K562 (cell line): ENCODE data around the gene SGK1. TPM values are rescaled to one million over a fixed set of nuclear protein-coding genes. Genes with fewer than 3 reads are reported as not detected.

Source experiments
- ARHGAP35 ChIP-seq: fragments of 450-650 bp; IDR thresholded peaks from 2 replicates; pipeline ENCODE4 v1.6.1; 2018; ENCODE audit not compliant: partially characterized antibody
- BDP1 ChIP-seq: IDR thresholded peaks from 3 replicates; pipeline ENCODE4 v1.6.1; 2011; ENCODE audit not compliant: insufficient read length, insufficient read depth
- EP400 ChIP-seq: fragments of 450-650 bp; IDR thresholded peaks from 2 replicates; pipeline ENCODE4 v1.6.1; 2017; ENCODE audit warnings: antibody characterized with exemption, mild to moderate bottlenecking, moderate library complexity
- HEY1 ChIP-seq: fragments of 250-450 bp; sonication (Bioruptor Pico); IDR thresholded peaks from 2 replicates; pipeline ENCODE4 v1.5.0; 2020; ENCODE audit warnings: mild to moderate bottlenecking, moderate library complexity, borderline replicate concordance
- HNRNPL ChIP-seq: fragments of 200-400 bp; formaldehyde crosslinking; IDR thresholded peaks from 2 replicates; pipeline ENCODE4 v1.6.1; 2017; ENCODE audit warnings: low read depth, mild to moderate bottlenecking, low read length
- ILF3 ChIP-seq: fragments of 450-650 bp; IDR thresholded peaks from 2 replicates; pipeline ENCODE4 v1.6.1; 2018; ENCODE audit warnings: antibody characterized with exemption, mild to moderate bottlenecking, moderate library complexity, borderline replicate concordance
- KDM5B ChIP-seq: fragments of 200-600 bp; sonication (generic); IDR thresholded peaks from 2 replicates; pipeline ENCODE4 v1.6.1; 2012; ENCODE audit warnings: low read depth, mild to moderate bottlenecking, moderate library complexity, low read length, control low read depth, inconsistent platforms; ENCODE audit not compliant: insufficient replicate concordance
- MTF1 ChIP-seq: fragments of 250-450 bp; sonication (Bioruptor Pico); IDR thresholded peaks from 2 replicates; pipeline ENCODE4 v1.9.0; 2021; ENCODE audit warnings: moderate library complexity, mild to moderate bottlenecking, inconsistent platforms, borderline replicate concordance
- SAP30 ChIP-seq: fragments of 200-600 bp; sonication (generic); IDR thresholded peaks from 2 replicates; pipeline ENCODE4 v1.6.1; 2012; ENCODE audit warnings: borderline replicate concordance, low read depth, mild to moderate bottlenecking, moderate library complexity, low read length, control low read depth, inconsistent platforms; ENCODE audit not compliant: insufficient read depth, poor library complexity, severe bottlenecking
- SNIP1 ChIP-seq: fragments of 450-650 bp; IDR thresholded peaks from 2 replicates; pipeline ENCODE4 v1.7.1; 2017; ENCODE audit warnings: low read depth, mild to moderate bottlenecking
- SNRNP70 ChIP-seq: fragments of 200-400 bp; formaldehyde crosslinking; optimal IDR thresholded peaks from 2 replicates; pipeline ENCODE3; 2017; ENCODE audit warnings: low read depth, low read length
- TAF15 ChIP-seq: fragments of 200-400 bp; formaldehyde crosslinking; IDR thresholded peaks from 2 replicates; pipeline ENCODE4 v1.6.1; 2017; ENCODE audit warnings: mild to moderate bottlenecking, low read depth, low read length, moderate library complexity
- TARDBP ChIP-seq: fragments of 450-650 bp; IDR thresholded peaks from 2 replicates; pipeline ENCODE4 v1.6.1; 2016
- TEAD1 ChIP-seq, 2 experiments: fragments of 450-650 bp in 1 of 2; sonication (generic) in 1 of 2; formaldehyde crosslinking; IDR thresholded peaks; 2 replicates each; pipeline versions ENCODE4 v1.4.0 to v1.8.0; 2020 to 2022; ENCODE audit warnings: mild to moderate bottlenecking in 2 of 2, missing genetic modification reagents in 1 of 2
- ZNF12 ChIP-seq: sonication (generic); formaldehyde crosslinking; IDR thresholded peaks from 2 replicates; pipeline ENCODE4 v1.4.0; 2020; ENCODE audit warnings: mild to moderate bottlenecking, missing genetic modification reagents
- ZNF274 ChIP-seq: IDR thresholded peaks from 2 replicates; pipeline ENCODE4 v1.6.1; 2011; ENCODE audit warnings: low read depth, mild to moderate bottlenecking, low read length, moderate library complexity, borderline replicate concordance
- ZNF354B ChIP-seq: fragments of 250-450 bp; sonication (Bioruptor Pico); IDR thresholded peaks from 2 replicates; pipeline ENCODE4 v1.4.0; 2020
- ZNF551 ChIP-seq: fragments of 250-450 bp; sonication (Bioruptor Pico); IDR thresholded peaks from 2 replicates; pipeline ENCODE4 v1.5.0; 2021; ENCODE audit warnings: mild to moderate bottlenecking, moderate library complexity
- ZNF586 ChIP-seq: fragments of 450-650 bp; formaldehyde crosslinking; conservative IDR thresholded peaks from 2 replicates; pipeline ENCODE4 v1.4.0; 2020; ENCODE audit warnings: mild to moderate bottlenecking, moderate library complexity
- polyA plus RNA-seq, 8 experiments: library from polyadenylated mRNA; depleted of rRNA in 4 of 8; stranded (reverse) in 5 of 8; unstranded in 3 of 8; fragments of >200 nt; fragmentation: Nextera tagmentation in 2 of 8; fragmentation: Illumina TruSeq in 1 of 8; extraction: Ambion mirVana in 2 of 8; extraction: Trizol in 1 of 8; gene quantifications; 2 replicates each; pipeline versions ENCODE4 v1.2.1 to v1.2.3, GENCODE V29; 2011 to 2014; ENCODE audit warnings: inconsistent platforms in 1 of 8, missing spikeins in 1 of 8
- total RNA-seq, 7 experiments: library from RNA; depleted of rRNA in 6 of 7; stranded (reverse); fragments of >200 nt in 6 of 7; fragmentation: Illumina TruSeq in 2 of 7; extraction: Trizol in 2 of 7; gene quantifications; 2 replicates each; pipeline versions ENCODE4 v1.2.1 to v1.2.3, GENCODE V29; 2011 to 2021; ENCODE audit warnings: low replicate concordance in 1 of 7
- TF ChIP-seq, protein P1 (sequence below): fragments of 450-650 bp; formaldehyde crosslinking; IDR thresholded peaks from 2 replicates; pipeline ENCODE4 v1.4.0; 2020; ENCODE audit warnings: mild to moderate bottlenecking, moderate library complexity
- TF ChIP-seq, protein P2 (sequence below): sonication (generic); formaldehyde crosslinking; IDR thresholded peaks from 2 replicates; pipeline ENCODE4 v1.5.0; 2020; ENCODE audit warnings: missing genetic modification reagents

The SGK1 gene
- total and polyA plus RNA-seq, 9 of the 15 experiments (the other 6 are each of a cell fraction or from before 2014, with no cell fraction given) = 3.5 to 7.2 (median 3.9) TPM

DNA sequence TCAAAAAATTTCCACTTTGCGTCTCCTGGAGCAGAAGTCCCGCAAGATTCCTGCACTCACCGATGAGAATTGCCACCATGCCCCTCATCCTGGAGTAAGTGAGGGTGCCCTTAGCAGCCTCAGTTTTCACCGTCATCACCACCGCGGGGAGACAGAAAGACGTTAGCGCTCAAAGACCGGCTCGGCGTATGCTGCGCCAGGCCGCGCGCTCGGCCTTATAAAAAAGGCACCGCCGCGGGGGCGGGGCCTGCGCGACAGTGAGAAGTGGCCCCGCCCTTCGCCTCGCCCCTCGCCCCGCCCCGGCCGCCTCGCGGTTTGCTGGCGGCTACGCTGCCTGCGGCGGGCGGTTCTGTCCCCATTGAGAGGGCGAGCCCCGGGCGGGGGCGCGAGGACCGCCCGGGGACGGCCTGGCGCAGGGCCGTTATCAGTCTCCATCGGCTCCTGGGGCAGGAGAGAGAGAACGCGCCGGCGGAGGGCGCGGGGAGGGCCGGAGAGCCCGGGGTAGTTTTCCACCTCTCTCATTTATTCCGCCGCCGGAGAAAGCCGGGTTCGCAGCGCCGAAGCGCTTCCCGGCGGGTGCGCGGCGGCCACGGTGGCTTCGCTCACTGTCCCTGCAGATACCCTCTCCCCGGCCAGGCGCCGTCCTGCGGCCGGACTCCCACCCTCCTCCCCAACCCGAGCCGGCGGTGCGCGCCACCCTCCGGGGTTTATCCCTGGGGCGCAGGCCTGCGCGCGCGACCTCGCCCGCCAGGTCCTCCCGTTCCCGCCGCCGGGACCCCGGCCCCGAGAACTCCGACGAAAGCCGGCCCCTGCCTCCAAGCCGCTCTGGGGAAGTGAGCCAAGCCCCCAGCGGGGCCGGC lies 143.0 kb downstream of the SGK1 start (continued):
- TF ChIP-seq SAP30 = peak; percentile 38
- TF ChIP-seq HEY1 = no peak
- TF ChIP-seq ZNF551 (CRISPR knock-in tag) = no peak
- no peak for TF ChIP-seq ARHGAP35
- peak in 1 of 2 experiments; percentile 56; a peak in 2 of 4 replicates for TF ChIP-seq TEAD1 (CRISPR knock-in tag; IDR thresholded peaks at IDR 0.05)
- no peak for TF ChIP-seq BDP1
- TF ChIP-seq, protein P1, sequence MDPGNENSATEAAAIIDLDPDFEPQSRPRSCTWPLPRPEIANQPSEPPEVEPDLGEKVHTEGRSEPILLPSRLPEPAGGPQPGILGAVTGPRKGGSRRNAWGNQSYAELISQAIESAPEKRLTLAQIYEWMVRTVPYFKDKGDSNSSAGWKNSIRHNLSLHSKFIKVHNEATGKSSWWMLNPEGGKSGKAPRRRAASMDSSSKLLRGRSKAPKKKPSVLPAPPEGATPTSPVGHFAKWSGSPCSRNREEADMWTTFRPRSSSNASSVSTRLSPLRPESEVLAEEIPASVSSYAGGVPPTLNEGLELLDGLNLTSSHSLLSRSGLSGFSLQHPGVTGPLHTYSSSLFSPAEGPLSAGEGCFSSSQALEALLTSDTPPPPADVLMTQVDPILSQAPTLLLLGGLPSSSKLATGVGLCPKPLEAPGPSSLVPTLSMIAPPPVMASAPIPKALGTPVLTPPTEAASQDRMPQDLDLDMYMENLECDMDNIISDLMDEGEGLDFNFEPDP (CRISPR knock-in tag) = no peak
- peak; percentile 65 for TF ChIP-seq EP400
- TF ChIP-seq SNRNP70 = no peak
- TF ChIP-seq, protein P2, sequence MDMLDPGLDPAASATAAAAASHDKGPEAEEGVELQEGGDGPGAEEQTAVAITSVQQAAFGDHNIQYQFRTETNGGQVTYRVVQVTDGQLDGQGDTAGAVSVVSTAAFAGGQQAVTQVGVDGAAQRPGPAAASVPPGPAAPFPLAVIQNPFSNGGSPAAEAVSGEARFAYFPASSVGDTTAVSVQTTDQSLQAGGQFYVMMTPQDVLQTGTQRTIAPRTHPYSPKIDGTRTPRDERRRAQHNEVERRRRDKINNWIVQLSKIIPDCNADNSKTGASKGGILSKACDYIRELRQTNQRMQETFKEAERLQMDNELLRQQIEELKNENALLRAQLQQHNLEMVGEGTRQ = no peak
- no peak; the same call in 1 of the 2 replicates for TF ChIP-seq ZNF12 (CRISPR knock-in tag)
- peak; percentile 94 for TF ChIP-seq HNRNPL
- no peak for TF ChIP-seq TAF15
- TF ChIP-seq TARDBP = peak; percentile 67; the same call in 1 of the 2 replicates
- no peak for TF ChIP-seq SNIP1
- TF ChIP-seq ZNF274 = no peak
- no peak for TF ChIP-seq MTF1 (CRISPR knock-in tag)
- TF ChIP-seq ILF3 = peak; percentile 44; the same call in 1 of the 2 replicates
- peak; percentile 99 for TF ChIP-seq KDM5B
- no peak for TF ChIP-seq ZNF586 (CRISPR knock-in tag)
- TF ChIP-seq ZNF354B (CRISPR knock-in tag) = no peak
